Activated CD8-positive, alpha-beta T cell treated with anti-CD3 and anti-CD28 coated beads for 36 hours (primary cell): ENCODE measurements around the gene SRRM2. TPM values are rescaled to one million over a fixed set of nuclear protein-coding genes. Genes with fewer than 3 reads are reported as not detected.

Experiments used
- ATAC-seq: fragments of 200-7000 bp; cut with Tn5 transposase; one replicate; pipeline ENCODE4 v1.10.0; 2021; ENCODE audit warnings: mild to moderate bottlenecking, moderate library complexity
- CTCF ChIA-PET: fragments of 350-600 bp; sonication (Branson Sonifier 250); formaldehyde crosslinking; loops from one replicate; lab custom pipeline; 2021; ENCODE audit warnings: antibody characterized with exemption; lab: Charles Lee
- POLR2A ChIA-PET: fragments of 350-600 bp; sonication (Branson Sonifier 250); formaldehyde crosslinking; loops from one replicate; lab custom pipeline; 2021; ENCODE audit warnings: antibody characterized with exemption; lab: Charles Lee
- DNase-seq: peaks from one replicate; pipeline ENCODE4 v3.0.0-alpha.2; 2020
- H3K27ac Mint-ChIP-seq: one replicate; pipeline ENCODE4 v1.8.0; 2021; ENCODE audit warnings: mild to moderate bottlenecking, mixed read lengths
- H3K27me3 Mint-ChIP-seq: one replicate; pipeline ENCODE4 v1.8.0; 2021; ENCODE audit warnings: mixed read lengths
- H3K36me3 Mint-ChIP-seq: one replicate; pipeline ENCODE4 v1.8.0; 2021; ENCODE audit warnings: low read depth, mixed read lengths
- H3K4me1 Mint-ChIP-seq: one replicate; pipeline ENCODE4 v1.8.0; 2021; ENCODE audit warnings: low read depth, mixed read lengths
- H3K4me3 Mint-ChIP-seq: one replicate; pipeline ENCODE4 v1.8.0; 2021; ENCODE audit warnings: mild to moderate bottlenecking, moderate library complexity, mixed read lengths
- H3K9me3 Mint-ChIP-seq: one replicate; pipeline ENCODE4 v1.8.0; 2021; ENCODE audit warnings: mixed read lengths
- intact Hi-C: fragments of 100-400 bp; cut with micrococcal nuclease; formaldehyde crosslinking; loops from one replicate; pipeline ENCODE4 v1.10.0; 2022
- total RNA-seq, 2 experiments: library from RNA; stranded (reverse); gene quantifications; one replicate each; pipeline ENCODE4 v1.2.3, GENCODE V29; 2021
- TF ChIP-seq, protein P1 (sequence below): fragments of 200-600 bp; IDR thresholded peaks from one replicate; pipeline ENCODE4 v1.8.0; 2022; ENCODE audit warnings: antibody characterized with exemption, mild to moderate bottlenecking

Gene SRRM2
- total RNA-seq, 2 experiments from 2014 or later, result 518 to 561 TPM

- intact Hi-C loops, result no loop called here
- DNase-seq, result peak; percentile 26
- Mint-ChIP-seq H3K4me3 (peak overlapping the region; percentile 90), H3K9me3 (no peaks in the 10 kb centered on the region), H3K27me3 (no peaks in the 10 kb centered on the region), H3K4me1 (peaks cover 21% of the 10 kb centered on the region), H3K36me3 (peaks cover 20% of the 10 kb centered on the region), H3K27ac (peak overlapping the region; percentile 98)
- peak; percentile 24 for ATAC-seq
- ChIA-PET CTCF (interaction anchor here (1.4 kb wide), 1 partner anchor 90 kb away, joined by 4 read pairs; no protein-coding TSS in a partner anchor), POLR2A (interaction anchor here (0.5 to 8.7 kb wide), 11 partner anchors 10 to 377 kb away, joined by 3 to 80 read pairs (median 4); partner anchors contain the start of genes FLYWCH2, KCTD5 and SRRM2)
- TF ChIP-seq, protein P1, sequence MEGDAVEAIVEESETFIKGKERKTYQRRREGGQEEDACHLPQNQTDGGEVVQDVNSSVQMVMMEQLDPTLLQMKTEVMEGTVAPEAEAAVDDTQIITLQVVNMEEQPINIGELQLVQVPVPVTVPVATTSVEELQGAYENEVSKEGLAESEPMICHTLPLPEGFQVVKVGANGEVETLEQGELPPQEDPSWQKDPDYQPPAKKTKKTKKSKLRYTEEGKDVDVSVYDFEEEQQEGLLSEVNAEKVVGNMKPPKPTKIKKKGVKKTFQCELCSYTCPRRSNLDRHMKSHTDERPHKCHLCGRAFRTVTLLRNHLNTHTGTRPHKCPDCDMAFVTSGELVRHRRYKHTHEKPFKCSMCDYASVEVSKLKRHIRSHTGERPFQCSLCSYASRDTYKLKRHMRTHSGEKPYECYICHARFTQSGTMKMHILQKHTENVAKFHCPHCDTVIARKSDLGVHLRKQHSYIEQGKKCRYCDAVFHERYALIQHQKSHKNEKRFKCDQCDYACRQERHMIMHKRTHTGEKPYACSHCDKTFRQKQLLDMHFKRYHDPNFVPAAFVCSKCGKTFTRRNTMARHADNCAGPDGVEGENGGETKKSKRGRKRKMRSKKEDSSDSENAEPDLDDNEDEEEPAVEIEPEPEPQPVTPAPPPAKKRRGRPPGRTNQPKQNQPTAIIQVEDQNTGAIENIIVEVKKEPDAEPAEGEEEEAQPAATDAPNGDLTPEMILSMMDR, result no peak
Observed at GRCh38 chr16:2777903-2778629, 25.6 kb downstream of the SRRM2 start.

DNA sequence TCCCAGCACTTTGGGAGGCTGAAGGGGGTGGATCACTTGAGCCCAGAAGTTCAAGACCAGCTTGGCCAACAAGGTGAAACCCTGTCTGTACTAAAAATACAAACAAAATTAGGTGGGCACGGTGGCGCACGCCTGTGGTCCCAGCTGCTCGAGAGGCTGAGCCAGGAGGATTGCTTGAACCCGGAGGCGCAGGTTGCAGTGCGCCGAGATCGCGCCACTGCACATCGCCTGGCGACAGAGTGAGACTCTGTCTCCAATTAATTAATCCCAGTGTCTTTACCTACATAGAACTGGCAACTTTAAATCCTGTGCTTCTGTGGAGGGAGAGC lies 26.2 kb downstream of the SRRM2 start:
- intact Hi-C loops, result no loop called here
- TF ChIP-seq, protein P1, result no peak
- no peaks in the 10 kb centered on the region for H3K9me3 Mint-ChIP-seq
- peak overlapping the region; percentile 90 for H3K4me3 Mint-ChIP-seq
- CTCF ChIA-PET, result interaction anchor here (1.1 kb wide), 1 partner anchor 89 kb away, joined by 3 read pairs; no protein-coding TSS in a partner anchor
- peaks cover 21% of the 10 kb centered on the region for H3K4me1 Mint-ChIP-seq
- no peak for ATAC-seq
- peaks cover 20% of the 10 kb centered on the region for H3K36me3 Mint-ChIP-seq
- peak overlapping the region; percentile 98 for H3K27ac Mint-ChIP-seq
- DNase-seq, result no peak
- POLR2A ChIA-PET, result interaction anchor here (0.8 to 8.7 kb wide), 8 partner anchors 10 to 104 kb away, joined by 3 to 80 read pairs (median 8); partner anchors contain the start of genes FLYWCH2, KCTD5 and SRRM2
- no peaks in the 10 kb centered on the region for H3K27me3 Mint-ChIP-seq

GRCh38 chr16:2779151-2779920 lies 26.9 kb downstream of the SRRM2 start:
- H3K9me3 Mint-ChIP-seq, result no peaks in the 10 kb centered on the region
- H3K27ac Mint-ChIP-seq, result peak overlapping the region; percentile 98
- peaks cover 24% of the 10 kb centered on the region for H3K4me1 Mint-ChIP-seq
- CTCF ChIA-PET, result interaction anchor here (1.0 to 1.1 kb wide), 2 partner anchors 60 to 88 kb away, joined by 3 read pairs; no protein-coding TSS in a partner anchor
- H3K36me3 Mint-ChIP-seq, result peaks cover 20% of the 10 kb centered on the region
- H3K4me3 Mint-ChIP-seq, result peak overlapping the region; percentile 90
- TF ChIP-seq, protein P1, result no peak
- DNase-seq (peak; percentile 4), ATAC-seq (no peak)
- POLR2A ChIA-PET, result interaction anchor here (1.1 to 8.7 kb wide), 5 partner anchors 9 to 103 kb away, joined by 3 to 80 read pairs (median 9); partner anchors contain the start of genes FLYWCH2 and SRRM2
- intact Hi-C loops, result no loop called here
- H3K27me3 Mint-ChIP-seq, result no peaks in the 10 kb centered on the region

DNA sequence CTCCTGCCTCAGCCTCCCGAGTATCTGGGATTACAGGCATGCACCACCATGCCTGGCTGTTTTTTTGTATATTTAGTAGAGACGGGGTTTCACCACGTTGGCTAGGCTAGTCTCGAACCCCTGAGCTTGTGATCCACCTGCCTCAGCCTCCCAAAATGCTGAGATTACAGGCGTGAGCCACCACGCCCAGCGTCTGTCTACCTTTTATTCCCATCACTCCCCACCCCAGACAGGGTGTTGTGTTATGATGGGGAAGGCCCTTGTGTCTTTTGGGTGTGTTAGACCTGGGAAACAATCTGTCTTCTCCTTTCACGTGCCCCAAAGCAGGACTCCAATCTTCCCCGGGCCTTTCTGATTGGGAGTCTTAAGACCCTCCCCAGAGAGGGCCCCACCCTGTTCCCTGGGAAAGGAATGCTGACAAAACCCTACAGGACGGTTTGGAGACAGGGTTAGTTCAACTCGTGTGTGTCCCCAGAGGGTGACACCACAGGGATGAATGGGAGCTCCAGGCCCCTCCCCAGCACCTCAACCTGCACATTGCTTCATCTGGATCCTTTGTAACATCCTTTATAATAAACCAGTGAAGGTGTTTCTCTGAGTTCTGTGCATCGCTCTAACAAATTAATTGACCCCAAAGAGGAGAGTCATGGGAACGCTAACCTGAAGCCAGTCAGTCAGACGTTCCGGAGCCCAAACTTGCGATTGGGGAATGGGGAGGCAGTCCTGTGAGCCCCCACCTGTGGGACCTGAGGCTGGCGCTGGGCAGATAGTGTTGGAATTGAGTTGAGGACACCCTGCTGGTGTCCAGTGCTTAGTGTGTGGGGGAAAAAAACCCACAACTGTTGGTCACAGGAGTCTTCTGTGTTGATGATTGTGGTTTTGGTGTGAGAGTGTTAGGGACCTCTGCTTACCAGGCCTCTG lies 27.8 kb downstream of the SRRM2 start:
- Mint-ChIP-seq H3K9me3 (no peaks in the 10 kb centered on the region), H3K36me3 (peaks cover 20% of the 10 kb centered on the region), H3K4me3 (peak overlapping the region; percentile 31), H3K27me3 (no peaks in the 10 kb centered on the region), H3K27ac (peak overlapping the region; percentile 16), H3K4me1 (peaks cover 25% of the 10 kb centered on the region)
- intact Hi-C loops, result no loop called here
- peak; percentile 1 for DNase-seq
- TF ChIP-seq, protein P1, result no peak
- CTCF ChIA-PET, result interaction anchor here (1.0 kb wide), 1 partner anchor 59 kb away, joined by 3 read pairs; no protein-coding TSS in a partner anchor
- POLR2A ChIA-PET, result interaction anchor here (1.0 to 2.7 kb wide), 2 partner anchors 15 to 16 kb away, joined by 4 to 17 read pairs; no protein-coding TSS in a partner anchor
- no peak for ATAC-seq
